KMS-11 (cell line): ENCODE results near the gene KCNQ1.

ENCODE experiments used
- H2AFZ ChIP-seq: fragments of 200-600 bp; sonication (generic); 2 replicates; pipeline ENCODE4 v1.6.1; 2016; ENCODE audit warnings: antibody characterized with exemption, mixed run types, low read depth
- H3K27ac ChIP-seq: fragments of 200-600 bp; sonication (generic); 2 replicates; pipeline ENCODE4 v1.6.1; 2016; ENCODE audit warnings: mild to moderate bottlenecking, mixed run types
- H3K27me3 ChIP-seq: fragments of 200-600 bp; sonication (generic); 2 replicates; pipeline ENCODE4 v1.6.1; 2017; ENCODE audit warnings: mild to moderate bottlenecking, low read depth, mixed run types, moderate library complexity; ENCODE audit not compliant: insufficient read depth
- H3K36me3 ChIP-seq: fragments of 200-600 bp; sonication (generic); 2 replicates; pipeline ENCODE4 v1.6.1; 2017; ENCODE audit warnings: mild to moderate bottlenecking, mixed run types; ENCODE audit not compliant: insufficient read depth
- H3K4me1 ChIP-seq: fragments of 200-600 bp; sonication (generic); 2 replicates; pipeline ENCODE4 v1.6.1; 2016; ENCODE audit warnings: mild to moderate bottlenecking, low read depth, mixed run types; ENCODE audit not compliant: poor library complexity, severe bottlenecking
- H3K4me2 ChIP-seq: fragments of 200-600 bp; sonication (generic); 2 replicates; pipeline ENCODE4 v1.7.0; 2016; ENCODE audit warnings: mild to moderate bottlenecking, mixed run types
- H3K4me3 ChIP-seq: fragments of 200-600 bp; sonication (generic); IDR thresholded peaks from 2 replicates; pipeline ENCODE4 v1.6.1; 2017; ENCODE audit warnings: low read depth, low read length, mixed read lengths; ENCODE audit not compliant: insufficient read depth
- H3K79me2 ChIP-seq: fragments of 200-600 bp; sonication (generic); 2 replicates; pipeline ENCODE4 v1.6.1; 2016; ENCODE audit warnings: low read depth, mixed run types; ENCODE audit not compliant: insufficient read depth
- H3K9ac ChIP-seq: fragments of 200-600 bp; sonication (generic); 2 replicates; pipeline ENCODE4 v1.6.1; 2016; ENCODE audit warnings: mild to moderate bottlenecking, mixed run types
- H4K20me1 ChIP-seq: fragments of 200-600 bp; sonication (generic); 2 replicates; pipeline ENCODE4 v1.6.1; 2016; ENCODE audit warnings: mild to moderate bottlenecking, mixed run types; ENCODE audit not compliant: insufficient read depth
- TF ChIP-seq, protein P1 (sequence below): fragments of 200-600 bp; sonication (generic); conservative IDR thresholded peaks from 2 replicates; pipeline ENCODE4 v1.6.1; 2017; ENCODE audit warnings: low read depth, mild to moderate bottlenecking, antibody characterized with exemption, low read length, moderate library complexity, mixed read lengths

KCNQ1 gene

DNA sequence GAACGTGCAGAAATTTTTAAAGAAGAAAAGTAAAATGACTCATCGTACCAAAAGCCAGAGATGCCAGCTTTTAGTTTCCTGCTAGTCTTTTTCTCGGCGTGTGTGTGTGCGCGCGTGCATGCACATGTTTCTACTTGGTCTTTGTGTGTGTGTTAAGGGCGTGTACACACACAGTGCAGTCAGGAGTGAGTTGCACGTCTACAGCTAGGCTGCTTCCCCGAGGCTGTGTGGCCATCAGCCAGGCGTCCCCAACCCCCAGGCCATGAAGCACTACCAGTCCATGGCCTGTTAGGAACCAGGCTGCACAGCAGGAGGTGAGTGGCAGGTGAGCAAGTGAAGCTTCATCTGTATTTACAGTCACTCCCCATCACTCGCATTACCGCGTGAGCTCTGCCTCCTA is 36.4 kb downstream of the KCNQ1 start:
- Histone ChIP-seq H3K4me3 (no peak overlapping the region), H3K79me2 (no peaks in the 10 kb centered on the region), H2AFZ (no peak overlapping the region), H3K4me1 (no peaks in the 10 kb centered on the region), H3K27me3 (no peaks in the 10 kb centered on the region), H3K36me3 (no peaks in the 10 kb centered on the region), H4K20me1 (no peaks in the 10 kb centered on the region), H3K9ac (no peak overlapping the region), H3K4me2 (no peak overlapping the region), H3K27ac (no peak overlapping the region)
- TF ChIP-seq, protein P1, sequence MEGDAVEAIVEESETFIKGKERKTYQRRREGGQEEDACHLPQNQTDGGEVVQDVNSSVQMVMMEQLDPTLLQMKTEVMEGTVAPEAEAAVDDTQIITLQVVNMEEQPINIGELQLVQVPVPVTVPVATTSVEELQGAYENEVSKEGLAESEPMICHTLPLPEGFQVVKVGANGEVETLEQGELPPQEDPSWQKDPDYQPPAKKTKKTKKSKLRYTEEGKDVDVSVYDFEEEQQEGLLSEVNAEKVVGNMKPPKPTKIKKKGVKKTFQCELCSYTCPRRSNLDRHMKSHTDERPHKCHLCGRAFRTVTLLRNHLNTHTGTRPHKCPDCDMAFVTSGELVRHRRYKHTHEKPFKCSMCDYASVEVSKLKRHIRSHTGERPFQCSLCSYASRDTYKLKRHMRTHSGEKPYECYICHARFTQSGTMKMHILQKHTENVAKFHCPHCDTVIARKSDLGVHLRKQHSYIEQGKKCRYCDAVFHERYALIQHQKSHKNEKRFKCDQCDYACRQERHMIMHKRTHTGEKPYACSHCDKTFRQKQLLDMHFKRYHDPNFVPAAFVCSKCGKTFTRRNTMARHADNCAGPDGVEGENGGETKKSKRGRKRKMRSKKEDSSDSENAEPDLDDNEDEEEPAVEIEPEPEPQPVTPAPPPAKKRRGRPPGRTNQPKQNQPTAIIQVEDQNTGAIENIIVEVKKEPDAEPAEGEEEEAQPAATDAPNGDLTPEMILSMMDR = no peak

DNA sequence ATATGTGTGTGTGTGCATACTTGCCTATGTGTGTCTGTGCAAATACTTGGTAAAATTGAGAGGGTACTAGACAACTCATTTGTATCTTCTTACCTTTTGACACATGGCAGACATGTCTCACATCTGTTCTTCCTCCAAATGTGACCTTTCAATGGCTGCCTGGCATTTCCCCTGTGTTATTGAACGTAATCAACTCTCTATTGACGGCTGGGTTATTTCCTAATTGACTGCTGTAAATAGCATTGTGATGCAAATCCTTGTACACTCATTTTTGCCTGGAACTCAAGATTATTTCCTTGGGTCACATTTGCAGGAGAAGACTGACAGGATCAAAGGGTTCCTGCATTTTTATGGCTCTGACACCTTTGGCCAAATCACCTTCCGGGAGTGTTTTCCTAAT is 37.4 kb downstream of the KCNQ1 start:
- TF ChIP-seq, protein P1 = no peak
- H2AFZ ChIP-seq = no peak overlapping the region
- no peak overlapping the region for H3K9ac ChIP-seq
- H3K4me2 ChIP-seq = no peak overlapping the region
- H3K27me3 ChIP-seq = no peaks in the 10 kb centered on the region
- no peaks in the 10 kb centered on the region for H3K36me3 ChIP-seq
- no peak overlapping the region for H3K27ac ChIP-seq
- H3K4me1 ChIP-seq = no peaks in the 10 kb centered on the region
- no peaks in the 10 kb centered on the region for H4K20me1 ChIP-seq
- H3K4me3 ChIP-seq = no peak overlapping the region
- H3K79me2 ChIP-seq = no peaks in the 10 kb centered on the region

DNA sequence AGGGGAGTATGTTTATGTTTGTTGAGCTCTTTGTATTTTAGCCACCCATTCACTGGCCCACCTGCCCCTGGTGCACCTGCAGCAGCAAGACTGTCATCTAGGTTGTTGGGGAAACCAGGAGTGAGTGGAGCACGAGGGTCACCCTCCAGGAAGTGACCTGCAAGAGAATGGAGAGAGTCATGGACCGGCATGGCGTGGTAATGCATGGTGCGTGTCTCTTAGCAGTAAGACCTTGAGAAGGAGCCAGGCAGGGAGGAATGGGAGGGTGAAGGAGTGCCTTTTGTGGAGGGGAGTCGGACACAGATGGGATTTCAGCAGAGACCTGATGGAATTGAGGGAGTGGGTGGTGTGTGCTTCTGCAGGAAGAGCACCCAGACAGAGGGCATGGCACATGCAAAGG is 37.9 kb downstream of the KCNQ1 start:
- Histone ChIP-seq H3K4me3 (no peak overlapping the region), H3K27me3 (no peaks in the 10 kb centered on the region), H3K27ac (no peak overlapping the region)

DNA sequence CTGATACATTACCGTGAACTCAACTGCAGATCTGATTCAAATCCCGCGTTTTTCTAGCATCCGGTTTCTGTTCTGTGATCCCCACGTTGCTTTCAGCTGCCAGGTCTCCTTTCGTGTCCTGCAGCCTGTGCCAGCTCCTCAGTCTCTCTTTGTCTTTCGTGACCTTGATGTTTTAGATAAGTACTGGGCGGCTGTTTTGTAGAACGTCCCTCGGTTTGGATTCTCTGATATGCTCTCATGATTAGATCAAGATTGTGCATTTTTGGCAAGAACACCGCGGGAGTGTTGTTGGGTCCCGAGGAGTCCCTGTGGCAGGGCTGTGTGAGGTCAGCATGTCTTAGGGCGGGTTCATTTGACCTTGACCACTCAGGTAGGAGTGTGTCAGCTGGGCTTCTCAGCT is 38.6 kb downstream of the KCNQ1 start:
- TF ChIP-seq, protein P1 = no peak
- no peaks in the 10 kb centered on the region for H3K79me2 ChIP-seq
- H3K9ac ChIP-seq = no peak overlapping the region
- H3K4me2 ChIP-seq = no peak overlapping the region
- no peaks in the 10 kb centered on the region for H3K27me3 ChIP-seq
- no peaks in the 10 kb centered on the region for H4K20me1 ChIP-seq
- no peaks in the 10 kb centered on the region for H3K4me1 ChIP-seq
- H3K27ac ChIP-seq = no peak overlapping the region
- no peak overlapping the region for H3K4me3 ChIP-seq
- no peaks in the 10 kb centered on the region for H3K36me3 ChIP-seq
- H2AFZ ChIP-seq = no peak overlapping the region

More for the DNA sequence above, 37.9 kb downstream of the KCNQ1 start:
- Histone ChIP-seq H3K9ac (no peak overlapping the region), H3K4me2 (no peak overlapping the region), H3K79me2 (no peaks in the 10 kb centered on the region), H2AFZ (no peak overlapping the region), H4K20me1 (no peaks in the 10 kb centered on the region), H3K4me1 (no peaks in the 10 kb centered on the region), H3K36me3 (no peaks in the 10 kb centered on the region)
- TF ChIP-seq, protein P1 = no peak
